ENCODE results near the gene ZNF222. TPM values are rescaled to one million over a fixed set of nuclear protein-coding genes. Genes with fewer than 3 reads are reported as not detected.

Gene ZNF222
- total RNA-seq, 1 experiment from 2014 or later, result 3.4 TPM

DNA sequence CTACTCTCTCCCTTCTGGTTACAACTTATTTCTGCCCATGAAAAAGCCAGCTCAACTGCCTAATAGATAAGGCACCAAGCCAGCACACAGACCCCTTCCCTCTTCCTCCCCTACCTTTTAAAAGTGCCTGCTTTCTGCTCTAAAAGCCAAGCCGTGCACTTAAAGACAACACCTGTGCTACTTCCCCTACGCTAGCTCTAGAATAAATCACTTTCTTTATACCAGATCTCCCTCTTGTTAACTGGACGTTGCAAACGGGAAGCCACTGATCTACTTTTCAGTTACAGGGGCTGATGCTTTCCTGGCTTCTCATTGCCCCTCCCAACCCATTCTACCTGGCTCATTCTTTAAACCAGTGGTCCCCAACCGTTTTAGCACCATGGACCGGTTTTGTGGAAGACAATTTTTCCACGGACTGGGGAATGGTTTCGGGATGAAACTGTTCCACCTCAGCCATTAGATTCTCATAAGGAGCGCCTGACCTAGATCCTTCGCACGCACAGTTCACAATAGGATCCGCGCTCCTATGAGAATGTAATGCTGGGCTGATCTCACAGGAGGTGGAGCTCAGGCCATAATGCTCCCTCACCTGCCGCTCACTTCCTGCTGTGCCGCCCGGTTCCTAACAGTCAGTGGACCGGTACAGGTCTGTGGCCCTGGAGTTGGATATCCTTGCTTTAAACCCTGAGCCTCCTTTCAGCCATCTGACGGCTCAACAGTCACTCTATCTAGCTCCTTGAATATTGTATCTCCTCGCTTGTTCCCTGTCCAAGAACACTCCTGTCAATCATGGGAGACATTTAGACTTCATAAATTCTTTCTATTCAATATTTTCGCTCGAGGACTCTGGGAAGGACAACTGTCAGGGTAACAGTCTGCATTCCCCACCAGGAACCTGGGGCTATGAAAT is 25.8 kb downstream of the ZNF222 start:
- CTCF ChIA-PET, result no interaction called here
- H3K36me3 Mint-ChIP-seq, result peaks cover 11% of the 10 kb centered on the region
- H3K27ac Mint-ChIP-seq, result 0 out of 2 replicates have a peak overlapping the region, but pooled peaks have one; percentile 63

DNA sequence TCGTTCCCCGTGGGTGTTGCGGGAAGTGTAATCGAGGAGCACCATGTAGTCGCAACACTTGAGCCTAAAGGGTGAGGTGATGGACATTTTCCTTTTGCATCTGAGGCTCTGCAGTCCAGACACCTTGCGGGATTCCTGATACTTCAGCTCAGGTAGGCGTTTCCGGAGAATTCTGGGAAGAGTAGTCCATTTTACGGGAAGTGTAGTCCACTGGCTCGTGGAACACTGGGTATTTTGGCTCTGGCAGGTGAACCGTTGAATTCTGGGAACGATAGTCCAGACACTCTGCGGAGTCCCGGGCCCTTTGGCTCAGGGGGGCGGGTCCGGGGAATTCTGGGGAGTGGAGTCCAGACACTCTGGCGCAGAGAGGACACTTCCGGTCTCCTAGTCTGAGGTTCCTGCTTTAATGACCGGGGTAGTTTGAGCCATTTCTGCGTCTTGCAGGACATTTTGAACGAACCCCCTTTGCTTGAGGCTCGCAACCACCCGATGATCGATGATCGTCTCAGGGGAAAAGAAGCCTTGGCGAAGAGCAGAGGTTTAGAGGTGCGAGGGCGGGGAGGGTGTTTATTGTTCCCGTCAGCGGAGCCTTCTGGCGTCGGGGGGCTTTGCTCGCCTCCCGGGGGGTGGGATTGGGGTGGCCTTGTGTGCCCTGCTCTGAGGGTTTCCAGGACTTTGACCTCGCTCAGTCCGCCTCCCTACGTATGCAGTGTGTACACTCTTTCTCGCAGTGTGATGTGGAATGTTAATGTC is 26.6 kb downstream of the ZNF222 start, which contains the start of gene ZNF223:
Gene ZNF223 (plus strand): TSS at position 387 of the 753 bp plus-strand sequence. CDS start 3,141 bp downstream, outside the sequence.
- Mint-ChIP-seq H3K4me1 (peaks cover 4% of the 10 kb centered on the region; the same call in 1 of the 2 replicates), H3K27me3 (ENCODE audit: low read depth) (peaks cover 20% of the 10 kb centered on the region), H3K4me3 (peak within 1 kb of the TSS; percentile 95), H3K36me3 (peaks cover 14% of the 10 kb centered on the region), H3K9me3 (peaks cover 37% of the 10 kb centered on the region), H3K27ac (peak within 1 kb of the TSS; percentile 63; the same call in 1 of the 2 replicates)
- ChIA-PET POLR2A (no interaction called here), CTCF (no interaction called here)
- ATAC-seq, result peak; percentile 100
- peak; percentile 95 for DNase-seq (ENCODE audit: low spot score)
- peak; percentile 42; the same call in 1 of the 2 replicates for TF ChIP-seq CREM (CRISPR knock-in tag; IDR thresholded peaks at IDR 0.05)
- peak; percentile 55; the same call in 1 of the 2 replicates for TF ChIP-seq GABPB1 (CRISPR knock-in tag; IDR thresholded peaks at IDR 0.05)
- TF ChIP-seq USF2 (CRISPR knock-in tag; IDR thresholded peaks at IDR 0.05), result 0 out of 2 replicates have a peak, but pooled peaks have one; percentile 24
- no peak for TF ChIP-seq E2F4 (CRISPR knock-in tag; IDR thresholded peaks at IDR 0.05; ENCODE audit: borderline replicate concordance, low read depth)
- TF ChIP-seq SP1 (CRISPR knock-in tag; conservative IDR thresholded peaks at IDR 0.05), result peak; percentile 61

More for the DNA sequence above, 25.8 kb downstream of the ZNF222 start:
- peak; percentile 24 for DNase-seq (ENCODE audit: low spot score)
- Mint-ChIP-seq H3K4me3 (peak overlapping the region; percentile 95), H3K9me3 (peaks cover 40% of the 10 kb centered on the region), H3K4me1 (peaks cover 4% of the 10 kb centered on the region; the same call in 1 of the 2 replicates), H3K27me3 (ENCODE audit: low read depth) (peaks cover 20% of the 10 kb centered on the region)
- TF ChIP-seq IRF2 (CRISPR knock-in tag; IDR thresholded peaks at IDR 0.05; ENCODE audit: borderline replicate concordance, low read depth), result no peak
- TF ChIP-seq GTF2I (CRISPR knock-in tag; conservative IDR thresholded peaks at IDR 0.05), result no peak
- no peak for TF ChIP-seq TEAD1 (CRISPR knock-in tag; IDR thresholded peaks at IDR 0.05)
- no peak for TF ChIP-seq NFATC4 (CRISPR knock-in tag; IDR thresholded peaks at IDR 0.05)
- TF ChIP-seq, protein P1, sequence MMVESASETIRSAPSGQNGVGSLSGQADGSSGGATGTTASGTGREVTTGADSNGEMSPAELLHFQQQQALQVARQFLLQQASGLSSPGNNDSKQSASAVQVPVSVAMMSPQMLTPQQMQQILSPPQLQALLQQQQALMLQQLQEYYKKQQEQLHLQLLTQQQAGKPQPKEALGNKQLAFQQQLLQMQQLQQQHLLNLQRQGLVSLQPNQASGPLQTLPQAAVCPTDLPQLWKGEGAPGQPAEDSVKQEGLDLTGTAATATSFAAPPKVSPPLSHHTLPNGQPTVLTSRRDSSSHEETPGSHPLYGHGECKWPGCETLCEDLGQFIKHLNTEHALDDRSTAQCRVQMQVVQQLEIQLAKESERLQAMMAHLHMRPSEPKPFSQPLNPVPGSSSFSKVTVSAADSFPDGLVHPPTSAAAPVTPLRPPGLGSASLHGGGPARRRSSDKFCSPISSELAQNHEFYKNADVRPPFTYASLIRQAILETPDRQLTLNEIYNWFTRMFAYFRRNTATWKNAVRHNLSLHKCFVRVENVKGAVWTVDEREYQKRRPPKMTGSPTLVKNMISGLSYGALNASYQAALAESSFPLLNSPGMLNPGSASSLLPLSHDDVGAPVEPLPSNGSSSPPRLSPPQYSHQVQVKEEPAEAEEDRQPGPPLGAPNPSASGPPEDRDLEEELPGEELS (CRISPR knock-in tag; IDR thresholded peaks at IDR 0.05), result no peak
- no peak for TF ChIP-seq ZNF423 (CRISPR knock-in tag; IDR thresholded peaks at IDR 0.05)
- no peak for TF ChIP-seq RORB (CRISPR knock-in tag; IDR thresholded peaks at IDR 0.05)
- TF ChIP-seq NFE2L1 (CRISPR knock-in tag; IDR thresholded peaks at IDR 0.05), result no peak
- no peak for TF ChIP-seq CBFB (CRISPR knock-in tag; IDR thresholded peaks at IDR 0.05; ENCODE audit: low read depth)
- TF ChIP-seq, protein P2, sequence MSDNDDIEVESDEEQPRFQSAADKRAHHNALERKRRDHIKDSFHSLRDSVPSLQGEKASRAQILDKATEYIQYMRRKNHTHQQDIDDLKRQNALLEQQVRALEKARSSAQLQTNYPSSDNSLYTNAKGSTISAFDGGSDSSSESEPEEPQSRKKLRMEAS (CRISPR knock-in tag; IDR thresholded peaks at IDR 0.05), result no peak
- no peak for TF ChIP-seq CREM (CRISPR knock-in tag; IDR thresholded peaks at IDR 0.05)
- no peak for TF ChIP-seq IRF1 (CRISPR knock-in tag; IDR thresholded peaks at IDR 0.05)
- TF ChIP-seq, protein P3, sequence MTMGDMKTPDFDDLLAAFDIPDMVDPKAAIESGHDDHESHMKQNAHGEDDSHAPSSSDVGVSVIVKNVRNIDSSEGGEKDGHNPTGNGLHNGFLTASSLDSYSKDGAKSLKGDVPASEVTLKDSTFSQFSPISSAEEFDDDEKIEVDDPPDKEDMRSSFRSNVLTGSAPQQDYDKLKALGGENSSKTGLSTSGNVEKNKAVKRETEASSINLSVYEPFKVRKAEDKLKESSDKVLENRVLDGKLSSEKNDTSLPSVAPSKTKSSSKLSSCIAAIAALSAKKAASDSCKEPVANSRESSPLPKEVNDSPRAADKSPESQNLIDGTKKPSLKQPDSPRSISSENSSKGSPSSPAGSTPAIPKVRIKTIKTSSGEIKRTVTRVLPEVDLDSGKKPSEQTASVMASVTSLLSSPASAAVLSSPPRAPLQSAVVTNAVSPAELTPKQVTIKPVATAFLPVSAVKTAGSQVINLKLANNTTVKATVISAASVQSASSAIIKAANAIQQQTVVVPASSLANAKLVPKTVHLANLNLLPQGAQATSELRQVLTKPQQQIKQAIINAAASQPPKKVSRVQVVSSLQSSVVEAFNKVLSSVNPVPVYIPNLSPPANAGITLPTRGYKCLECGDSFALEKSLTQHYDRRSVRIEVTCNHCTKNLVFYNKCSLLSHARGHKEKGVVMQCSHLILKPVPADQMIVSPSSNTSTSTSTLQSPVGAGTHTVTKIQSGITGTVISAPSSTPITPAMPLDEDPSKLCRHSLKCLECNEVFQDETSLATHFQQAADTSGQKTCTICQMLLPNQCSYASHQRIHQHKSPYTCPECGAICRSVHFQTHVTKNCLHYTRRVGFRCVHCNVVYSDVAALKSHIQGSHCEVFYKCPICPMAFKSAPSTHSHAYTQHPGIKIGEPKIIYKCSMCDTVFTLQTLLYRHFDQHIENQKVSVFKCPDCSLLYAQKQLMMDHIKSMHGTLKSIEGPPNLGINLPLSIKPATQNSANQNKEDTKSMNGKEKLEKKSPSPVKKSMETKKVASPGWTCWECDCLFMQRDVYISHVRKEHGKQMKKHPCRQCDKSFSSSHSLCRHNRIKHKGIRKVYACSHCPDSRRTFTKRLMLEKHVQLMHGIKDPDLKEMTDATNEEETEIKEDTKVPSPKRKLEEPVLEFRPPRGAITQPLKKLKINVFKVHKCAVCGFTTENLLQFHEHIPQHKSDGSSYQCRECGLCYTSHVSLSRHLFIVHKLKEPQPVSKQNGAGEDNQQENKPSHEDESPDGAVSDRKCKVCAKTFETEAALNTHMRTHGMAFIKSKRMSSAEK (CRISPR knock-in tag; IDR thresholded peaks at IDR 0.05; ENCODE audit: borderline replicate concordance), result no peak
- TF ChIP-seq JAZF1 (CRISPR knock-in tag; IDR thresholded peaks at IDR 0.05), result no peak
- ATAC-seq, result no peak; the same call in 1 of the 2 replicates
- POLR2A ChIA-PET, result no interaction called here

All from WTC11 (cell line).